AG09309 (cell line): ENCODE data around the gene USPL1.

Source experiments
- DNase-seq: peaks from one replicate; pipeline ENCODE4 v3.0.0-alpha.2; 2010; ENCODE audit warnings: low read depth
- H3K4me3 ChIP-seq: 2 replicates; pipeline ENCODE4 v1.5.1; 2011; ENCODE audit warnings: mild to moderate bottlenecking, low read depth, low read length, moderate library complexity; ENCODE audit not compliant: control insufficient read depth
- CTCF ChIP-seq: IDR thresholded peaks from 2 replicates; pipeline ENCODE4 v1.5.1; 2011; ENCODE audit warnings: mild to moderate bottlenecking, low read depth, low read length, inconsistent platforms; ENCODE audit not compliant: insufficient read depth, control insufficient read depth; ENCODE audit errors: missing control alignments

The USPL1 gene

GRCh38 chr13:30673669-30674521 lies 56.2 kb downstream of the USPL1 start:
- peak; percentile 62 for DNase-seq
- H3K4me3 ChIP-seq, result peak overlapping the region; percentile 46
- peak; percentile 58 for TF ChIP-seq CTCF

DNA sequence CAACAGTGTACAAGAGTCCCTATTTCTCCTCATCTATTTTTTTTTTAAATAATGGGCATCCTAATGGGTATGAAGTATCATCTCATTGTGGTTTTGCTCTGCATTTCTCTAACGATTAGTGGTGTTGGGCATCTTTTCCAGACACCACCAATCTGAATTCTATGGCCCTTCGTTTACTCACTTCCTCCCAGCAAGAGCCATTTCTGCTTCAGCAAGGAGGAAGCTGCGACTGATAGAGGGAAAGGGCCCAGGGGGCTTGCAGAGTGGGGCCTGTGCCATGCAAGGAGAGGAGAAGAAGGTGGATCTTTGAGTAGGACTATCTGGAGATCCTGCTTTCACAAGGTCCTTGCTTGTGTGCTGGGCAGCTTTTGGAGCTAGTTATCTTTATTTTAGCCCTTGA lies 58.0 kb downstream of the USPL1 start:
- H3K4me3 ChIP-seq, result no peak overlapping the region
- TF ChIP-seq CTCF, result no peak
- DNase-seq, result no peak

DNA sequence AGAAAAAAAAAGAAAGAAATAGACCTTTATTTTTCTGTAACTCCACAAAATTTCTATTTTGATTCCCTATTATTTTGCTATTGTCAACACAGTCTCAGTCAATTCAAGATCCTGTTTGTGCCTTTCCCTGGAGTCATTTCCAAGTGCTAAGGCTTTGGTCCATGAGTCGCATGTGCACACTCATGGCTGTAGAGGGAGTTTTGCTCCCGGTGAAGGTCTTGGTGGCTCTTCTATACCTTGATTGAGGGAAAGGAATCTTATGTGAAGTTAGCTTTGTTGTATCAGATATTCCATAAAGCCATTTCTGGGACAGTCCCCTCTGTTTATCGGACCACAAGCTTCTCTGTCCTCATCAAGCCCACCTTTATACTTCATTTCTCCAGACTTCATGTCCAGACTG lies 59.0 kb downstream of the USPL1 start:
- DNase-seq, result no peak
- no peak overlapping the region for H3K4me3 ChIP-seq

GRCh38 chr13:30679483-30680330 lies 62.0 kb downstream of the USPL1 start:
- peak; percentile 72 for TF ChIP-seq CTCF
- no peak overlapping the region for H3K4me3 ChIP-seq
- no peak for DNase-seq

More for the DNA sequence above, 59.0 kb downstream of the USPL1 start:
- TF ChIP-seq CTCF, result peak; percentile 54

DNA sequence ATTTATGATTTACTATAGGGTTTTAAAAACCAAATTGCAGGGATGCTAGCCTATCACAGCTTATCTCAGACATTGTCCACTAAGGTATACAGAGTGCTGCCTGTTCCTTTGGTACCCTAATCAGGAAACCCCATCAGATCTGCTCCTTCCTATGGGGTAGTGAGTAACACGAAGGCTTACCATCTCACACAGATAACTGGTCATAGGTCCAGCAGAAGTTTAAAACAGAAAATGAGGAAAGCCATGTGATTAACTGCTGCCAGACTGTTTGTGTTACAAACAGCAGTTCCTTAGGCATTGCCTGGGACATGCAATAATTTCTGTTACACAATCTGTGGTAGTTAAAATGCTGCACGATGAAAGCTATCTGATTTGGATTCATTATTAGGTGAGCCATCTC lies 64.1 kb downstream of the USPL1 start:
- DNase-seq, result peak; percentile 68
- no peak for TF ChIP-seq CTCF
- H3K4me3 ChIP-seq, result no peak overlapping the region

DNA sequence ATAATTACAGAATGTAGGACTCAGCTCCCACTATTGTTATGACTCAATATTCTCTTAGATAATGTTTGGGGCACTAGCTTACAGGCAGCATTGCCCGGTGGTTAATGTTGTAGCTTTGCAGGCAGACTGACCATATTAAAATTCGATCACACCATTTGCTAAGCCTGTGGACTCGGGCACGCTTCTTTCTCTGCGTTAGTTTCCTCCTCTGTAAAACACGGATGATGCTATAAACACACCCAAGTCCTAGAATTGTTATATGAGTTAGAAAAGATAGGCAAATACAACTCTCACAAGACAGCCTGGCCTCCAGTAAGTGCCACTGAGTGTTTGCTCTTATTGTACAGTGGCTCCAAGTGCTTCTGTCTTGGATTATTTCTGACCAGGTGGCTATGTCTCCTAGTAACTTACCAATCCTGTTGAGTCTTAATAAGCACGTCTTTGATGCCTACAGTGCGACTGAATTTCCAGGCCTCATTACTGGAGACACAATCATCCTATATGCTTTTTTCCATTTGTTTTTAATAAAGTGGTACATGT lies 67.7 kb downstream of the USPL1 start:
- H3K4me3 ChIP-seq, result no peak overlapping the region
- DNase-seq, result no peak
- no peak for TF ChIP-seq CTCF
